Immature natural killer cell (primary cell): ENCODE results near the gene RNPEPL1. TPM values are rescaled to one million over a fixed set of nuclear protein-coding genes. Genes with fewer than 3 reads are reported as not detected.

ENCODE experiments used
- DNase-seq, 3 donors: peaks; one replicate each; pipeline ENCODE4 v3.0.0; 2022; ENCODE audit warnings: mixed read lengths in 1 of 3
- H3K27ac Mint-ChIP-seq, 6 donors: one replicate each; pipeline ENCODE4 v1.8.0; 2020; ENCODE audit warnings: mixed read lengths in 6 of 6, mild to moderate bottlenecking in 5 of 6, inconsistent platforms in 4 of 6, moderate library complexity in 3 of 6
- H3K27me3 Mint-ChIP-seq, 3 donors: one replicate each; pipeline ENCODE4 v1.8.0; 2020 to 2021; ENCODE audit warnings: low read depth in 3 of 3, mild to moderate bottlenecking in 3 of 3, mixed read lengths in 3 of 3, moderate library complexity in 3 of 3, inconsistent platforms in 1 of 3
- H3K36me3 Mint-ChIP-seq, 3 donors: one replicate each; pipeline ENCODE4 v1.8.0; 2020; ENCODE audit warnings: mixed read lengths in 3 of 3, inconsistent platforms in 2 of 3, mild to moderate bottlenecking in 2 of 3
- H3K4me1 Mint-ChIP-seq, 2 donors: one replicate each; pipeline ENCODE4 v1.8.0; 2020; ENCODE audit warnings: inconsistent platforms in 2 of 2, mild to moderate bottlenecking in 2 of 2, mixed read lengths in 2 of 2, moderate library complexity in 1 of 2
- H3K4me3 Mint-ChIP-seq, 5 donors: one replicate each; pipeline ENCODE4 v1.8.0; 2020; ENCODE audit warnings: mild to moderate bottlenecking in 5 of 5, mixed read lengths in 5 of 5, inconsistent platforms in 3 of 5, moderate library complexity in 3 of 5
- H3K9me3 Mint-ChIP-seq, 6 donors: one replicate each; pipeline ENCODE4 v1.8.0; 2020; ENCODE audit warnings: mild to moderate bottlenecking in 6 of 6, mixed read lengths in 6 of 6, inconsistent platforms in 4 of 6, moderate library complexity in 3 of 6
- polyA plus RNA-seq, 3 donors: library from polyadenylated mRNA; unstranded; fragments of 300-500 nt; fragmentation: Illumina TruSeq; gene quantifications; one replicate each; pipeline ENCODE4 v1.2.3, GENCODE V29; 2021

RNPEPL1 gene
- polyA plus RNA-seq, 3 donors from 2014 or later = 46.5 to 51.4 (median 49.9) TPM

DNA sequence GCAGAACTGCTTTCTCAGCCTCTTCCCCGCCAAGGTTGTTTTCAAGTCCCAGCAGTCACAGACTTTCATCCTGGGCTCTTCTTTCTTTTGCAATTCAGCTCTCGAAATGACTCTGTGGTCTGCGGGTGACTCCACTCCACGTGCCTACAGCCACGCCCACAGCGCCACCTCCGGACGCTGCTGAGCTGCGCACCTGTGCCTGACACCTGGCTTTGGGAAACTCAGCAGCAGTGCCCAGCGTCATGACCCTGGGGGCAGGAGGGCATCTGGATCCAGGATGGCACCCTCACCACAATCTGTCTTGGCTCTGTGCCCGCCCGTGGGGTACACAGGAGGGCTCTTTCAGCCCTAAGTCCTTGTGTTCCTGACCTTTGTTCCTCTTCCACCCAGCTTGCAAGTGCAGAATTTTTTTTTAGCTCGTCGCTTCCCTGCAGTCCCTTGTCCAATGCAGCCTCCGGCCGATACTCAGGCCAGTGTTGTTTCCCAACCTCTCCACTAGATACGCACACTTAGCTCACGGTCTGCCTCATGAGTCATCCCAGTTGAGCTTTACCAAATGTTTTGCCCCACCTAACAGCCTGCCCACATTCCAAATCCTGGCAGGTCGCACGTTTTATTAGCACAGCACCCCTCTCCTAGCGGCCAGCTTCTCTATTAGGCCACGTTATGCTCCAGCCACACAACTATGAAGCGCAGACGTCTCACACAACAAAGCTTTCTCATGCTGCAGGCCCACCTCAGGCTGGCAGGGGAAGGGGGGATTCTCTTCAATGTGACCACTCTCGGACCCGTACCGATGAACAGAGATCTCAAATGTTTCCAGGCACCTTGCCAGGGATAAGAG is 11.7 kb downstream of the RNPEPL1 start:
- H3K27ac Mint-ChIP-seq = peak overlapping the region; percentile 49 to 80 (median 72)
- peak in 1 of 3 donors; percentile 55 for DNase-seq
- no peaks in the 10 kb centered on the region for H3K9me3 Mint-ChIP-seq
- peaks cover 0 to 7% (median 3%) of the 10 kb centered on the region in 3 donors for H3K27me3 Mint-ChIP-seq
- peaks cover 38 to 58% of the 10 kb centered on the region in 2 donors for H3K4me1 Mint-ChIP-seq
- H3K36me3 Mint-ChIP-seq = peaks cover 3 to 8% (median 5%) of the 10 kb centered on the region in 3 donors
- peak overlapping the region in 3 of 5 donors; percentile 44 to 54 (median 52) for H3K4me3 Mint-ChIP-seq

DNA sequence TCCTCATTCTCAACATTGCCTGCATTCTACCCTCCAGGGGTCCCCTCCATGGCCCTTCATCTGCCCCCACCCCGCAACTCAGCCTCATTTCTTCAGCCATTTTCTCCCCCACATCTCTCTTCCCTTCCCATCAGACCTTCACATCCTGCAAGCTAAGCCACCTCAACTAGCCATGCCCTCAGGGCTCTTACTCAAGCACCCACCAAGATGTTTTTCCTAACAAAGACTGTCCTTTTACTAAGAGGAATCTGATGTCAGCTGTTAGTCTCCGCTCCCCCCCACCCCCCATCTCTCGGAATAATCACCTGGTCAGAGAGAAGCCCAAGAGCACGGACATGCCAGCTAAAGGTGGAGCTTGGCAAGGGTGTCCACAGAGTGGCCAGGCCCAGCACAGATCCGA is 13.5 kb downstream of the RNPEPL1 start:
- H3K36me3 Mint-ChIP-seq = peaks cover 3 to 8% (median 5%) of the 10 kb centered on the region in 3 donors
- no peaks in the 10 kb centered on the region for H3K9me3 Mint-ChIP-seq
- peaks cover 49 to 70% of the 10 kb centered on the region in 2 donors for H3K4me1 Mint-ChIP-seq
- peaks cover 0 to 11% (median 3%) of the 10 kb centered on the region in 3 donors for H3K27me3 Mint-ChIP-seq
- H3K27ac Mint-ChIP-seq = peak overlapping the region in 1 of 6 donors; percentile 18
- DNase-seq = no peak
- H3K4me3 Mint-ChIP-seq = no peak overlapping the region

DNA sequence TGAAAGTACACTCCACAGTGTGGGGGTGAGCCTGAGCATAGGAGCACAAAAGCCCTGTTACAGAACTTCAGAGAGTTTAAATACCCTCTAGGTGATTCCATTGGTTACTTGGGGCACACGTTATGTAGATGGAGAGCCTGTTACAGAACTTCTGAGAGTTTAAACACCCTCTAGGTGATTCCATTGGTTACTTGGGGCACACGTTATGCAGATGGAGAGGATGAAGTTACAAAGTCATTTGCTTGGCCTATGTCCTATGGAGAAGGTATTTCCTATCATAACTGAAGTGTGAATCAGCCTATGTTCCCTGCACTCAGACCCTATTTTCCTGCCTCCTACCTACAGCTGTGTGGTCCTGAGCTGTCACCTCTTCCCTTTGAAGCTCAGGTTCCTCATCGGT is 14.5 kb downstream of the RNPEPL1 start:
- peaks cover 57 to 77% of the 10 kb centered on the region in 2 donors for H3K4me1 Mint-ChIP-seq
- H3K36me3 Mint-ChIP-seq = peaks cover 3 to 8% (median 5%) of the 10 kb centered on the region in 3 donors
- no peak overlapping the region for H3K4me3 Mint-ChIP-seq
- DNase-seq = no peak
- peak overlapping the region in 2 of 6 donors; percentile 32 to 59 for H3K27ac Mint-ChIP-seq
- H3K9me3 Mint-ChIP-seq = no peaks in the 10 kb centered on the region
- peaks cover 0 to 14% (median 3%) of the 10 kb centered on the region in 3 donors for H3K27me3 Mint-ChIP-seq

DNA sequence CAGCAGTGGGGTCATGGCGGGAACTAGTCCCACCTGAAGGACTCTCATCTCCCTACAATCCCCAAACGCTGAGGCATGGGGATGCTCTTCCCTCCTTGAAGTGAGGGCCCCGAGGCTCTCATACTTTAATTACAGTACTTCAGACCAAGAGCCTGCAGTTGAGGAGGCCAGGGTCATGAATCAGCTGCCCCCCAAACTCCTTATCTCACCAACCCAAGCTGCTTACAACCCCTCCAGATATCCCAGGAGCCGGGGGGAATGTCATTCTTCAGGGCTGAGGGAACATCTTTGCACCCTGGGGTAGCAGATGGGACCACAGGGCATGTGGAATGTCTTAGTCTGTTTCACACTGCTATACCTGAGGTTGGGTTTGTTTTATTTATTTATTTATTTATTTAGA is 15.5 kb downstream of the RNPEPL1 start:
- peaks cover 0 to 12% (median under 1%) of the 10 kb centered on the region in 3 donors for H3K27me3 Mint-ChIP-seq
- H3K9me3 Mint-ChIP-seq = no peaks in the 10 kb centered on the region
- H3K27ac Mint-ChIP-seq = no peak overlapping the region
- H3K4me3 Mint-ChIP-seq = peak overlapping the region in 1 of 5 donors; percentile 17
- H3K4me1 Mint-ChIP-seq = peaks cover 65 to 86% of the 10 kb centered on the region in 2 donors
- peaks cover 3 to 12% (median 8%) of the 10 kb centered on the region in 3 donors for H3K36me3 Mint-ChIP-seq
- DNase-seq = no peak

DNA sequence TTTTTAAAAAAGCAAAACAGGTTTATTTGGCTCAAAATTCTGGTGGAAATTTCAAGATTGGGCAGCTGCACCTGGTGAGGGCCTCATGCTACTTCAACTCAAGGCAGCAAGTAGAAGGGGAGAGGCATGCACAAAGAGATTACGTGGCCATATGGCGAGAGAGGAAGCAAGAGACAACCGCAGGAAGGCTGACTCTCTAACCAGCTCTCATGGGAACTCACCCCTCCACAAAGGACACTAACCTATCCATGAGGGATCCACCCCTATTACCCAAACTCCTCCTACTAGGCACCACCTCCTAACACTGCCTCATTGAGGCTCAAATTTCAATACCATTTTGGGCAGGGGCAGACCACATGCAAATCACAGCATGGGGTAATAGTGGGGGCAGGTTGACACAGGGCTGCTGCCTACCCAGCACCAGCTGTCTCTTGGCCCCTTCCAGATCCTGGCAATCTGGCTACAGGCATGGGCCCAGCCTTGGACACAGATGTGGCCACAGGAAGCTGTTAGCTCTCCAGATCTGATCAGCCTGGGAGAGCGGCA is 16.3 kb downstream of the RNPEPL1 start:
- Mint-ChIP-seq H3K27me3 (peaks cover 0 to 11% (median 0%) of the 10 kb centered on the region in 3 donors), H3K36me3 (peaks cover 3 to 14% (median 11%) of the 10 kb centered on the region in 3 donors), H3K4me3 (peak overlapping the region; percentile 68 to 97 (median 95)), H3K27ac (peak overlapping the region in 4 of 6 donors; percentile 14 to 71 (median 55)), H3K4me1 (peaks cover 62 to 84% of the 10 kb centered on the region in 2 donors), H3K9me3 (no peaks in the 10 kb centered on the region)
- DNase-seq = no peak

DNA sequence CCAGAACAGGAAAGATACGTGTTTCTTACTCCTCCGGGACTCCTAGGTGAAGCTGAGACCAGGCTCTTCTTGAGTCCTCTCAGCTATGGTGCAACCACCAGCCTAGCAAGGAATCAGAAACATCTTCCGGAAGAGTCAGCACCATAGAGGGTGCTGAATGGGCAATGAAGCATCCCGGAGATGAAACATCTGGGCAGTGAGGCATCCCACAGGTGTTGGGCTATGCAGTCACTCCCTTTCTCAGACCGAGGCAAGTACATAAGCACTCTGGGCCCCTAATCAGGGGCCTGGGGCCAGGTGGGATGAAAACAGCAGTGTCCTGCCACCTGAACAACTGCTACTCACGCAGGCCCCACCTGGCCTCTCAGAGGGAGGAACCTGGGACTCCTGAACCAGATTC is 16.8 kb downstream of the RNPEPL1 start:
- Mint-ChIP-seq H3K9me3 (no peaks in the 10 kb centered on the region), H3K36me3 (peaks cover 1 to 12% (median 7%) of the 10 kb centered on the region in 3 donors), H3K27ac (peak overlapping the region in 5 of 6 donors; percentile 14 to 71 (median 42)), H3K4me1 (peaks cover 58 to 79% of the 10 kb centered on the region in 2 donors), H3K4me3 (peak overlapping the region; percentile 68 to 97 (median 95)), H3K27me3 (peaks cover 0 to 11% (median 0%) of the 10 kb centered on the region in 3 donors)
- no peak for DNase-seq

DNA sequence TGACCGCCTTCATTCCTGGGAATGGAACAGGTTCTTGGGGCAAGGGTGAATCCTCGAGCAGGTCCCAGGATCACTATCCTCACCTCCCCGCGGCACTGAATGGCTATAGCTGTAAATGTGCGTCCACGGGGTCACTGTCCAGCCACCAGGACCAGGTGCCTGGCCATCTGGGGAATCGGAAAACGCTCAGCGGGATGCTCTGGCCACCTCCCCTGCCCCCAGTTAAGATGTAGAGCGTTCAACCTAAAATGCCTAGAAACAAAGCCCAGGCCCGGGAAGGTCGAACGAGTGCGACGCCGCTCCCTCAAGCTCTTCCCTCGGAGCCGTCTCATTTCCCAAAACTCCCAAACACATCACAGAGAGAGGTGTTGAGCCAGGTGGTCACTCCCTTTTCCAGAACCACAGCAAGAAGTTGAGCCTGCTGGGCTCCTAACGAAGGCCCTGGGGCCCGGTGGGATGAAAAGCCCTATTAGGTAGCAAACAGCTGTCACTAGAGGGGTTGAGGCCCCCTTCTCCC is 17.5 kb downstream of the RNPEPL1 start:
- Mint-ChIP-seq H3K4me1 (peaks cover 54 to 72% of the 10 kb centered on the region in 2 donors), H3K9me3 (no peaks in the 10 kb centered on the region), H3K27me3 (peaks cover 0 to 11% (median 0%) of the 10 kb centered on the region in 3 donors), H3K4me3 (peak overlapping the region; percentile 93 to 97 (median 96)), H3K36me3 (peaks cover 0 to 7% (median 6%) of the 10 kb centered on the region in 3 donors), H3K27ac (peak overlapping the region; percentile 91 to 97 (median 94))
- DNase-seq = no peak

DNA sequence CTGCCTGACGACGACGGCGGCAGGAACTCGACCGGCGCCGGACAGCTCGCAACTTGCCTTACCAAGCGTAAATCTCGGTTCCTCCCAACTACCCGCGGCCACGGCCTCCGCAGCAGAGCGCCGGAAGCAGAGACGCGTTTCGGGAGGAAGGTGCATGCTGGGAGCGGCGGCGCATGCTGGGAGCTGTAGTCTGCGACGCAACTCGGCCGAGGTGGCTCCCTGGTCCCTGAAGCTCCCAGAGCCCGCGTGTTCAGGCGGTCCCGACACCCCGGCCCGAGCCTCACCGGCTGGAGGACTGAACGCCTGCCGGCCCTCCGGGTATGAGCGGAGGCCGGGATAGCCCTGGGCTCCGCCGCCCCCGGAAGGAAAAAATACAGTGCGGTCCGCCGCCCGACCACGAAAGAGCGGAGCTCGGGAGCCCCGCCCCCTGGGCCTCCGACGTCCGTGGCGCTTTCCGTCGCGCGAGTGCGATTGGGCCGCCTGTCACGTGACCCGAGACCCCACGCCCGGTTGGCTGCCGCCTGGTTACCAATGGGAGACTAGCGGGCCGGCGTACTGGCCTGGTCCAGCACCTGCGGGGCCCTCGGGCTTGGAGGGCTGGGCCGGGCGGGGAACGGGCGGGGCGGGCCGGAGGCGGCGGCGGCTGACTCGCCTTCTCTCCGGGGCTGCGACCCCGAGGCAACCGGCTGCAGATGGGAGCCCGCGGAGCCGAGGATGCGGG is 18.1 kb downstream of the RNPEPL1 start, which contains the start of gene CAPN10:
CAPN10 (plus strand) TSS at position 537 of the 721 bp plus-strand sequence; CDS start at position 715, 178 bp downstream.
- DNase-seq = peak; percentile 96 to 97 (median 97)
- Mint-ChIP-seq H3K27me3 (peaks cover 0 to 11% (median 0%) of the 10 kb centered on the region in 3 donors), H3K4me1 (peaks cover 56 to 74% of the 10 kb centered on the region in 2 donors), H3K9me3 (no peaks in the 10 kb centered on the region), H3K27ac (peak within 1 kb of the TSS; percentile 91 to 97 (median 94)), H3K36me3 (peaks cover 0 to 7% (median 6%) of the 10 kb centered on the region in 3 donors), H3K4me3 (peak within 1 kb of the TSS; percentile 93 to 97 (median 96))

DNA sequence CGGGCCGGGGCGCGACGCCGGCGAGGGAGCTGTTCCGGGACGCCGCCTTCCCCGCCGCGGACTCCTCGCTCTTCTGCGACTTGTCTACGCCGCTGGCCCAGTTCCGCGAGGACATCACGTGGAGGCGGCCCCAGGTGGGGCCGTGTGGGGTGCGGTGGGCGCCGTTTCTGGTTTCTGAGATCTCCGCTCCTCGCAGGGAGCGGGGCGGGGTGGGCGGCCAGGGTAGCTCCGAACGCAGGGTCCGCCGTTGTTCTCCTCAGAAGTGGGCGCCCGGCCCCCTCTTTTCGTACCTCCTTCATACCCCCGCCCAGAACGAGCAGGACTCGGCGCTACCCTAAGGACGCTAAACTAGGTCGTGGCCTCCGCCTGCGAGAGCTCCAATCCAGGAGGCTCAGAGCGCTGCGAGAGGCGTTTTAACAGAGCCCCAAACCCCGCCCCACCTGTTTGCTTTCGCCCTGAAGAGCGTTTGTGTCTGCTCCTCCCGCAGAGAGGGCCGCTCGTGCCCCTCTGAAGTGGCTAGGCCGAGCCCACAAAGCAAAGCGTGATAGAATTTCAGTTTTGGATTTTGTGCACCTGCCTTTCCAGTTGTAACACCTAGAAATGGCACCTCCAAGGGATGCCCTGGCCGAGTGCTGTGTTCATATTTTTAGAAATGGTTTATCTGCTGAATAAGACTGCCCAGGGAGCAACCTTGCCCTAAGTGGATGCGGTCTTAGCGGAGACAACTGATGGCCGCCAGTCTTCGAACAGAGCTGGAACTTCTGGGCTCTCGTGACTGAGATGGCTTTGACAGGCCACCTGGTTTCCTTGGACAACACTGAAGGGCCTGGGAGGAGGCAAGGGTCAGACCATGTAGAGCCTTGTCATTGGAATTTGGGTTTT is 18.9 kb downstream of the RNPEPL1 start:
- H3K4me3 Mint-ChIP-seq = peak overlapping the region; percentile 83 to 96 (median 95)
- H3K9me3 Mint-ChIP-seq = no peaks in the 10 kb centered on the region
- peak overlapping the region; percentile 84 to 95 (median 91) for H3K27ac Mint-ChIP-seq
- H3K4me1 Mint-ChIP-seq = peaks cover 55 to 67% of the 10 kb centered on the region in 2 donors
- peaks cover 0 to 7% (median 6%) of the 10 kb centered on the region in 3 donors for H3K36me3 Mint-ChIP-seq
- DNase-seq = peak; percentile 41 to 59 (median 55)
- peaks cover 0 to 8% (median 0%) of the 10 kb centered on the region in 3 donors for H3K27me3 Mint-ChIP-seq

DNA sequence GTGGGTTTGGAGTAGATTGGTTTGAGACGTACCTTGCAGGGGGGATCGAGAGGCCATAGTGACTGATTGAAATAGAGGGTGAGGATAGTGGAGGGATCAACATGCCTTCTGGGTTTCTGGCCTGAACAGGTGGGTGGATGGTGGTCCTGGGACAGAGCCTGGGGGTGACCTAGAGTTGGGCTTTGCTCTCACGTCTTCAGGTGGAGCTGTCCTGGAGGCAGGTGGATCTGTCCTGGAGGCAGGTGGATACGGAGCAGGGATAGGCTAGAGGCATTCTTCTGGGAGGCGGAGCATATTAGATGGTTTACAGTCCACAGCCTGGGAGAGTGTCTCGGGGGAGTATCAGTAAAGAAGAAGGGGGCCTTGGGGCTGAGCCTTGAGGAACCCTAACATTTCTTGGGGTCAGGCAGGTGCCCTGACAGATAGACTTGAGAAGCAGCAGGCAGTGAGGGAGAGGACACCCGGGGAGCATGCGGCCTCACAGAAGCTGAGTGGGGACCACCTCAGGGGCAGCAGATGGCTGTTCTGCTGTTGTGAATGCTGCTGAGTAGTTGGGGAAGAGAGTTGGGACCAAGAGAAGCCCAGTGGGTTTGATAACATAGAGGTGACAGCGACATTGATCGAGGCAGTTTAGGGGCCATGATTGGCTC is 19.8 kb downstream of the RNPEPL1 start:
- peak overlapping the region; percentile 55 to 95 (median 91) for H3K27ac Mint-ChIP-seq
- H3K27me3 Mint-ChIP-seq = peaks cover 0 to 8% (median 0%) of the 10 kb centered on the region in 3 donors
- no peak for DNase-seq
- peaks cover 49 to 57% of the 10 kb centered on the region in 2 donors for H3K4me1 Mint-ChIP-seq
- H3K4me3 Mint-ChIP-seq = peak overlapping the region; percentile 83 to 96 (median 95)
- no peaks in the 10 kb centered on the region for H3K9me3 Mint-ChIP-seq
- peaks cover 0 to 7% (median 6%) of the 10 kb centered on the region in 3 donors for H3K36me3 Mint-ChIP-seq

DNA sequence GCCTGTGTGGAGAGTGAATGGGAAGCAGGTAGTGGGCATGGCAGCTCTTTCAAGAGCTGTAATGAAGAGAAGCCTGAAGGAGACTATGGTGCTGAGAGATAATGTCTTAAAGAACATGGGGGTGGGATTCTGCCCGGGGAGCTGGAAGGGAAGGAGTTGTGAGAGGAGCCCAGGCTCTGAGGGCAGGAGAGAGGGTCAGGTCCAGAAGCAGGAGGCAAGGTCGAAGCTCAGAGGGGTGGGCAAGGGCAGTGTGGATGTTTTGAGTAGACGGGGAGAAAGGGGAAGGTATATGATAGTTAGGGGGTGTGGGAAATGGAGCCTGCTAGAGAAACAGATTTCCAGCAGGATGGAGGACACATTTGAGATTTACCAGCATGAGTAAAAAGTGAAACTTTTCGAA is 20.4 kb downstream of the RNPEPL1 start:
- no peak for DNase-seq
- H3K27ac Mint-ChIP-seq = peak overlapping the region in 5 of 6 donors; percentile 8 to 95 (median 47)
- H3K9me3 Mint-ChIP-seq = no peaks in the 10 kb centered on the region
- H3K4me1 Mint-ChIP-seq = peaks cover 46 to 52% of the 10 kb centered on the region in 2 donors
- peak overlapping the region; percentile 2 to 95 (median 83) for H3K4me3 Mint-ChIP-seq
- H3K36me3 Mint-ChIP-seq = peaks cover 0 to 7% (median 6%) of the 10 kb centered on the region in 3 donors
- peaks cover 0 to 8% (median 0%) of the 10 kb centered on the region in 3 donors for H3K27me3 Mint-ChIP-seq

DNA sequence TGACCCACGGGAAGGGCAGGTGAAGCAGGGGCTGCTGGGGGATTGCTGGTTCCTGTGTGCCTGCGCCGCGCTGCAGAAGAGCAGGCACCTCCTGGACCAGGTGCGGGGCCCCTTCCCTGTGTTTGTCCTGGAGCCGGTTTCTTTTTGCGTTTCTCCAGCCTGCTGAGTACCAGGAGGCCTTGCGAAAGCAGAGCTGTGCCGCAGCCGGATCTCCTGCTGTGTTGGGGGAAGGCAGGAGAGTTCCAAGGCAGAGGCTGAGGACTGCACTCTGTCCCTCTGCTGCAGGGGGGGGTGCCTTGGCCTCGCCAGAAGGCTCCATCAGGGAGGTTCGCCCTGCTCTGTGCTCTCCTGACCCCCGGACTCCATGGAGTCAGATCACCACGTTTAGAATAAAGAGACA is 21.1 kb downstream of the RNPEPL1 start:
- no peak overlapping the region for H3K4me3 Mint-ChIP-seq

More for the DNA sequence above, 21.1 kb downstream of the RNPEPL1 start:
- Mint-ChIP-seq H3K36me3 (peaks cover 0 to 7% (median 6%) of the 10 kb centered on the region in 3 donors), H3K27ac (peak overlapping the region in 2 of 6 donors; percentile 25 to 49), H3K4me1 (peaks cover 44 to 48% of the 10 kb centered on the region in 2 donors), H3K27me3 (peaks cover 0 to 8% (median 0%) of the 10 kb centered on the region in 3 donors), H3K9me3 (no peaks in the 10 kb centered on the region)
- no peak for DNase-seq
